C4-2B (cell line): ENCODE measurements around the gene CTXN3.

ENCODE experiments used
- H3K27ac ChIP-seq: fragments of 450-650 bp; 2 replicates; pipeline ENCODE4 v1.5.1; 2017
- CTCF ChIP-seq: fragments of 450-650 bp; conservative IDR thresholded peaks from 2 replicates; pipeline ENCODE4 v1.5.1; 2017; ENCODE audit warnings: mild to moderate bottlenecking
- ZFX ChIP-seq: fragments of 450-650 bp; IDR thresholded peaks from 2 replicates; pipeline ENCODE4 v1.6.1; 2017

Gene CTXN3

GRCh38 chr5:127650649-127651048 is 1.8 kb downstream of the CTXN3 start:
- no peak overlapping the region for H3K27ac ChIP-seq
- no peak for TF ChIP-seq CTCF
- no peak for TF ChIP-seq ZFX

GRCh38 chr5:127652952-127653611 is 4.2 kb downstream of the CTXN3 start:
- H3K27ac ChIP-seq, result no peak overlapping the region
- TF ChIP-seq CTCF, result no peak
- TF ChIP-seq ZFX, result no peak

- no peak for TF ChIP-seq ZFX
- TF ChIP-seq CTCF, result no peak
- no peak overlapping the region for H3K27ac ChIP-seq
Observed at GRCh38 chr5:127656825-127657224, 7.9 kb downstream of the CTXN3 start.

GRCh38 chr5:127660047-127660733 is 11.3 kb downstream of the CTXN3 start:
- TF ChIP-seq CTCF (no peak), ZFX (no peak)
- H3K27ac ChIP-seq, result no peak overlapping the region

GRCh38 chr5:127664093-127664492 is 15.2 kb downstream of the CTXN3 start:
- no peak overlapping the region for H3K27ac ChIP-seq
- TF ChIP-seq ZFX (no peak), CTCF (no peak)

- no peak overlapping the region for H3K27ac ChIP-seq
- TF ChIP-seq CTCF, result no peak
- TF ChIP-seq ZFX, result no peak
Observed at GRCh38 chr5:127665641-127666040, 16.8 kb downstream of the CTXN3 start.

- TF ChIP-seq CTCF (no peak), ZFX (no peak)
- no peak overlapping the region for H3K27ac ChIP-seq
Observed at GRCh38 chr5:127666043-127666716, 17.3 kb downstream of the CTXN3 start.
